Measurements from ENCODE around the gene KDM3B.

GRCh38 chr5:138385660-138386059 is 33.2 kb downstream of the KDM3B start:
- no peak for TF ChIP-seq POLR2AphosphoS5 (IDR thresholded peaks at IDR 0.05; ENCODE audit: control insufficient read depth, insufficient read depth, low read depth, low read length)
- no peak for TF ChIP-seq SMARCA5 (IDR thresholded peaks at IDR 0.05)
- no peak for TF ChIP-seq SRSF9 (IDR thresholded peaks at IDR 0.05; ENCODE audit: borderline replicate concordance, low read depth, low read length)
- no peak for TF ChIP-seq CEBPB (tag; IDR thresholded peaks at IDR 0.05)
- no peak for TF ChIP-seq PCBP2 (IDR thresholded peaks at IDR 0.05; ENCODE audit: low read depth, low read length, poor library complexity, severe bottlenecking)
- no peak for TF ChIP-seq GABPA (tag; conservative IDR thresholded peaks at IDR 0.05; ENCODE audit: low read depth)
- TF ChIP-seq ZZZ3 (IDR thresholded peaks at IDR 0.05), result no peak
- TF ChIP-seq CTCF (IDR thresholded peaks at IDR 0.05 in 2 of 3, conservative IDR thresholded peaks at IDR 0.05 in 1 of 3; ENCODE audit: insufficient read depth in 2 of 3, low read depth in 1 of 3, low read length in 3 of 3), result no peak
- no peak for TF ChIP-seq MXD1 (CRISPR knock-in tag; IDR thresholded peaks at IDR 0.05; ENCODE audit: borderline replicate concordance, poor library complexity, severe bottlenecking)
